Suppressor macrophage (primary cell): ENCODE measurements around the gene SLC37A2.

Experiments
- DNase-seq, 4 experiments: peaks; one replicate each; pipeline ENCODE4 v3.0.0-alpha.2; 2020 to 2022

The SLC37A2 gene

GRCh38 chr11:125111343-125112207 is 48.5 kb downstream of the SLC37A2 start, which contains the start of gene TMEM218:
Gene TMEM218 (minus strand): TSS chr11:125111626. CDS start chr11:125102241, 9,385 bp downstream.
- peak; percentile 99 to 100 (median 100) for DNase-seq

- no peak for DNase-seq
Measured at GRCh38 chr11:125112208-125112604, 49.1 kb downstream of the SLC37A2 start.

GRCh38 chr11:125114518-125114917 is 51.4 kb downstream of the SLC37A2 start:
- peak in 1 of 4 experiments; percentile 22 for DNase-seq

GRCh38 chr11:125117429-125117828 is 54.3 kb downstream of the SLC37A2 start:
- DNase-seq, result no peak

- DNase-seq, result no peak
Measured at GRCh38 chr11:125123194-125123946, 60.3 kb downstream of the SLC37A2 start.

- DNase-seq, result peak; percentile 58 to 78 (median 71)
Measured at GRCh38 chr11:125123947-125124617, 61.0 kb downstream of the SLC37A2 start.

- peak; percentile 32 to 83 (median 64) for DNase-seq
Measured at GRCh38 chr11:125124618-125124992, 61.5 kb downstream of the SLC37A2 start.

GRCh38 chr11:125128450-125128849 is 65.3 kb downstream of the SLC37A2 start:
- no peak for DNase-seq

GRCh38 chr11:125129316-125129993 is 66.3 kb downstream of the SLC37A2 start:
- DNase-seq, result no peak

GRCh38 chr11:125132071-125132470 is 69.0 kb downstream of the SLC37A2 start:
- no peak for DNase-seq

- DNase-seq, result no peak
Measured at GRCh38 chr11:125132596-125132995, 69.5 kb downstream of the SLC37A2 start.

GRCh38 chr11:125136001-125136400 is 72.9 kb downstream of the SLC37A2 start:
- DNase-seq, result peak; percentile 24 to 67 (median 54)

GRCh38 chr11:125138966-125139365 is 75.9 kb downstream of the SLC37A2 start:
- no peak for DNase-seq

GRCh38 chr11:125139778-125140177 is 76.7 kb downstream of the SLC37A2 start:
- no peak for DNase-seq
